Measurements from ENCODE around the gene FAM32A.

The FAM32A gene

GRCh38 chr19:16225279-16226183 is 40.3 kb downstream of the FAM32A start:
- DNase-seq = no peak

- DNase-seq = no peak
Measured at GRCh38 chr19:16226184-16226591, 41.0 kb downstream of the FAM32A start.

GRCh38 chr19:16226878-16227836 is 41.9 kb downstream of the FAM32A start:
- no peak for DNase-seq

- no peak for DNase-seq
Measured at GRCh38 chr19:16227837-16228636, 42.8 kb downstream of the FAM32A start.

- DNase-seq = no peak
Measured at GRCh38 chr19:16228637-16229321, 43.6 kb downstream of the FAM32A start.

GRCh38 chr19:16229322-16229641 is 44.1 kb downstream of the FAM32A start:
- DNase-seq = no peak

- DNase-seq = no peak
Measured at GRCh38 chr19:16232127-16232526, 46.9 kb downstream of the FAM32A start.

- no peak for DNase-seq
Measured at GRCh38 chr19:16232568-16232967, 47.4 kb downstream of the FAM32A start.

- DNase-seq = no peak
Measured at GRCh38 chr19:16233081-16233776, 48.0 kb downstream of the FAM32A start.

GRCh38 chr19:16233836-16234551 is 48.8 kb downstream of the FAM32A start:
- DNase-seq = no peak

GRCh38 chr19:16234552-16235445 is 49.6 kb downstream of the FAM32A start:
- no peak for DNase-seq

GRCh38 chr19:16235811-16236652 is 50.8 kb downstream of the FAM32A start:
- DNase-seq = no peak

Measured in activated T-cell treated with anti-CD3 and anti-CD28 coated beads, Interleukin-2, amount 50 U/mL, for 48 hours (primary cell).